ENCODE data around the gene MAP9. TPM values are rescaled to one million over a fixed set of nuclear protein-coding genes. Genes with fewer than 3 reads are reported as not detected.
"Not testable (repeated sequence)": the region's sequence is repeated elsewhere in the genome, so short reads cannot be mapped to it uniquely, and the experiment has no call there.

Gene MAP9
- 1 to 10 TPM; 4.5 to 5.3 TPM for total RNA-seq

DNA sequence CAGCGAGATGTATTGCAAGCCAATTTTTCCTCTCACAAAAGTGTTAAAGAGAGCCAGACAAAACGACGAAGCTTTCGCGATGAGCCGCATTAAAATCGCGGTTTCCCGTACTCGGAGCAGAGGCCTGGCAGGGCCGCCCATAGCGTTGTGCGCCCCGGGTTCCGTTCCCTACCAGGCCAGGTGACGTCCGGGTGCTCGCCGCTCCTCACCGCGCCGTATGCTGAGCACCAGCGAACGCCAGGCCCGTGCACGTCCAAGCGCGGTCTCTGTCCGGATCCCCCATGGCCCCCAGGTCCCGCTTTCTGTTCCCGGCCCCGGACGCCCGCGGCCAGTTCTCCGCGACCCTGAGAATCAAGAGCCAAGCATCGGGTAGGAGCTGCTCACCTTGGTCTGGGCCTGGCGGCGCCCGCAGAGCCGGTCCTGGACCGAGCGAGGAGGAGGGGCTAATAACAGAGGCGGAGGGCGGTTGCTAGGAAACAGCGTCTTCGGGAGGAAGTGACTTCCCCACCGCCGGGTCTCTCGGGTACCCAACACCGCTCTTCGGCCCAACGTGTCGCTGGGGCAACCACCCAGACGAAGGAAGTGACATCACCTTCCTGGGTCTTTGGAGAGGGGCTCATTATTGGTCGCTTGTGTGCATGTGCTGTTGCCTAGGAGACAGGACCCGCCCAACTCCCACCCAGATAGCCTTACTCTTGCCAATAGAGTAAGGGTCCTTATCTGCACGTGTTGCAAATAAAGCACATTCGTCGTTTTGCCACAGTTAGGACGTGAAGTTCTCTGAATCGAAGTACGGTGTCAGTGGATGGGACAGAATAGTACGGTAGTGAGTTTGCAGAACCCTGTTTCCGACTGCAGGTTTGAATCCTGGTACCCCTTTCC lies at the start of gene MAP9:
MAP9 (minus strand) TSS at position 579 of the 882 bp plus-strand sequence. CDS start 1,115 bp downstream, outside the sequence.
- peak within 1 kb of the TSS; percentile 81 for H3K4me3 Mint-ChIP-seq
- H3K4me1 Mint-ChIP-seq: peaks cover 16% of the 10 kb centered on the region
- H3K36me3 Mint-ChIP-seq: peaks cover 3% of the 10 kb centered on the region
- no peaks in the 10 kb centered on the region for H3K9me3 Mint-ChIP-seq (ENCODE audit: low read depth)
- peak; percentile 93 for ATAC-seq
- no peaks in the 10 kb centered on the region for H3K27me3 Mint-ChIP-seq
- DNase-seq: peak; percentile 94
- CTCF ChIA-PET: interaction anchor here (1.3 to 2.5 kb wide), 2 partner anchors 13 to 826 kb away, joined by 3 to 5 read pairs; partner anchors contain the start of gene PLRG1
- peak within 1 kb of the TSS; percentile 85 for H3K27ac Mint-ChIP-seq

DNA sequence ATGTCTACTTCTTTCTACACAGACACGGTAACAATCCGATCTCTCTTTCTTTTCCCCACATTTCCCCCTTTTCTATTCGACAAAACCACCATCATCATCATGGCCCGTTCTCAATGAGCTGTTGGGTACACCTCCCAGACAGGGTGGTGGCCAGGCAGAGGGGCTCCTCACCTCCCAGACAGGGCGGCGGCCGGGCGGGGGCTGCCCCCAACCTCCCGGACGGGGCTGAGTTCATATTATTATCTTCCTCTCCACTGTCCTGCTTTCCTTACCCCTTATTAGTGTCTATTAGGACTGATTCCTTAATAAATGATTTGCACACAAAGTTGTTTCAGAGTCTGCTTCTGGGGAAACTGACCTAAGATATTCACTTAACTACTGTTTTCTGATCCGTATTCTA lies 48.0 kb upstream of the MAP9 start:
- H3K9me3 Mint-ChIP-seq (ENCODE audit: low read depth); H3K4me1 Mint-ChIP-seq; H3K36me3 Mint-ChIP-seq; H3K27ac Mint-ChIP-seq; DNase-seq; H3K27me3 Mint-ChIP-seq; ATAC-seq; H3K4me3 Mint-ChIP-seq; CTCF ChIA-PET: not testable (repeated sequence)

DNA sequence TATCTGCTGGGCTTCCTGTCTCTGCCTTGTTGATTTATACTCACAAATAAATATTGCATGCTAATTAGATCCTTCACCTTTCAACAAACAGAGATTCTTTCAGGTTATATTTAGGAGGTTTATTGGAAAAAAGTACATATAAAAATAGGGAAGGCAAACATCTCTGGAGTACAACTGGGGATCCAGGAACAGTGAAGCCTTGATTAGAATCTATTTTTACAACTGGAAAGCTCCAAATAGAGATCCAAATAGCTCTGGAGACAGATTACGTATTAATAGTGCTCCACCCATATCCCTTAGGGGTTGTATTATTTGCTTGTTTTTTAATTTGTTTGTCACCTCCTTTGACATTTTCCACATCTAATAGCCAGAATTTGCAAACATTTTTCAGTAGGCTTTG lies 46.9 kb upstream of the MAP9 start:
- Mint-ChIP-seq H3K36me3 (no peaks in the 10 kb centered on the region), H3K4me3 (no peak overlapping the region), H3K27ac (no peak overlapping the region), H3K27me3 (no peaks in the 10 kb centered on the region), H3K4me1 (no peaks in the 10 kb centered on the region), H3K9me3 (ENCODE audit: low read depth) (peaks cover 5% of the 10 kb centered on the region)
- ATAC-seq (no peak), DNase-seq (no peak)
- CTCF ChIA-PET: no interaction called here

DNA sequence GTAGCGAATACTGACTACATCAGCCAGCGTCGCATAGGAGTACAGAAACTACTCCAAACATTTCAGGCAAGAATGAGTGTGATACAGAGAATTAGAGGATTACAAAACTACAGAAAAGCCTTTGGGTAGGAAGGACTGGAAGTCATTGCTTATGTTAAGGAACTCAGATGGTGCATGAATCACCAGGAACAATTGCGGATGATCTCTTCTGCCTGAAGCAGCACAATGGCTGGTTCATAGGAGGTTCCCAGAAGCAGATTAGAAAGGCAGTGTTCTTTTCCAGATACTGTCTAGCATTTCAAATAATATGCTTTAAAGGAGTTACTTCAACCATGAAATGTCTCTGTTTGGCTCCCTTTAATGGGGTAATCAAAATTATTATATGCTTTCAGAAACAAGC lies 42.5 kb upstream of the MAP9 start:
- ATAC-seq: no peak
- no peak for DNase-seq
- H3K36me3 Mint-ChIP-seq: no peaks in the 10 kb centered on the region
- CTCF ChIA-PET: no interaction called here
- H3K9me3 Mint-ChIP-seq (ENCODE audit: low read depth): no peaks in the 10 kb centered on the region
- no peaks in the 10 kb centered on the region for H3K27me3 Mint-ChIP-seq
- H3K4me3 Mint-ChIP-seq: no peak overlapping the region
- no peak overlapping the region for H3K27ac Mint-ChIP-seq
- H3K4me1 Mint-ChIP-seq: no peaks in the 10 kb centered on the region

DNA sequence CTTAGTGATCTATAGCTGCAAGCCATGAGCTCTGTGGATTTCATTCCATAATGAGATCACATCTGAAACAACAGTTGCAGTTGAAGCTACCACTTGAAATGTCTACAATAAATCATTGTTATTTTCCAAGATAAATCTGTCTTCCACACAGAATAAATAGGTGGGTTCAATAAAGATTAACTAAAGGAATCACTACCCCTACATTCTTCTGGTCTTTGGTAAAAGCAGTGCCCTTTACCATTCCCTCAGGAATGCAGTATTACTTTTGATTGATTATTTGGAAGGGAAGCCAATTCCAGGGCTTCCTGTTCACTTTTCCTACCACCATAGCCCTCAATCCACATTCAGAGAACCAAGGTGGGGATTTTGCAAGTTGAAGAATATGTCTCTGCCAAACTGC lies 38.9 kb upstream of the MAP9 start:
- no peak for DNase-seq
- Mint-ChIP-seq H3K36me3 (no peaks in the 10 kb centered on the region), H3K27me3 (peaks cover 3% of the 10 kb centered on the region), H3K9me3 (ENCODE audit: low read depth) (no peaks in the 10 kb centered on the region), H3K4me1 (no peaks in the 10 kb centered on the region), H3K4me3 (no peak overlapping the region), H3K27ac (no peak overlapping the region)
- CTCF ChIA-PET: no interaction called here
- ATAC-seq: no peak

DNA sequence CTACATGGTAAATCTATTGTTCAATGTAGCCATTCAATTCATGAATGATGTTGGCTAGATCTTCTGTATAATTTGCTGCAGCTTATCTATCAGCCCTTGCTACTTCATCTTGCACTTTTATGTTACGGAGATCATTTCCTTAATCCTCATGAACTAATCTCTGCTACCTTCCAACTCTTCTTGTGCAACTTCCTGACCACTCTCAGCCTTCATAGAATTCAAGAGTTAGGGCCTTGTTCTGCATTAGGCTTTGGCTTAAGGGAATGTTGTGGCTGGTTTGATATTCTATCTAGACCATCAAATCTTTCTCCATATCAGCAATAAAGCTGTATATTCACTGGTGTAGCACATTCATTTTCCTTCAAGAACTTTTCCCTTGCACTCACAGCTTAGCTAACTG lies 36.7 kb upstream of the MAP9 start:
- no peak for ATAC-seq

DNA sequence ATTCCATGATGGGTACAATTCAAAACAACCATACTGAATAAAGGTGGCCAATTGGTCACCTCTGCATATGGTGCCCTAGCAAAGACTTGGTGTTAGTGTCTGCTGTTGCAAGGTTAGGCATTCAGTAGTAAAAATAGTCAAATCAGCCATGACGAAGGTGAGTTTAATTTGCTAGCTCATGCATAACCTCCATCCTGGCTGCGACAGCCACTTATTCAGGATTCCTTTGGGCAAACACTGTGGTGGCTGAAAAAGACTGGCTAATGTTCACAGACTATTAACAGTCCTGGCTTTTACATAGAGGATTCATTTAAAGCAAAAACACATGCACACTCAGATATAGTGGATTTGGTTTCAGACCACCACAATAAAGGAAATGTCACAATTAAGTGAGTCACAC lies 34.8 kb upstream of the MAP9 start:
- Mint-ChIP-seq H3K27me3 (peaks cover 8% of the 10 kb centered on the region), H3K9me3 (ENCODE audit: low read depth) (no peaks in the 10 kb centered on the region), H3K4me1 (no peaks in the 10 kb centered on the region), H3K27ac (no peak overlapping the region), H3K36me3 (no peaks in the 10 kb centered on the region), H3K4me3 (no peak overlapping the region)
- CTCF ChIA-PET: no interaction called here
- DNase-seq: no peak
- ATAC-seq: no peak

More for the DNA sequence above, 36.7 kb upstream of the MAP9 start:
- Mint-ChIP-seq H3K4me3 (no peak overlapping the region), H3K36me3 (no peaks in the 10 kb centered on the region), H3K27ac (no peak overlapping the region), H3K4me1 (no peaks in the 10 kb centered on the region), H3K9me3 (ENCODE audit: low read depth) (no peaks in the 10 kb centered on the region), H3K27me3 (peaks cover 5% of the 10 kb centered on the region)
- no peak for DNase-seq
- CTCF ChIA-PET: no interaction called here

DNA sequence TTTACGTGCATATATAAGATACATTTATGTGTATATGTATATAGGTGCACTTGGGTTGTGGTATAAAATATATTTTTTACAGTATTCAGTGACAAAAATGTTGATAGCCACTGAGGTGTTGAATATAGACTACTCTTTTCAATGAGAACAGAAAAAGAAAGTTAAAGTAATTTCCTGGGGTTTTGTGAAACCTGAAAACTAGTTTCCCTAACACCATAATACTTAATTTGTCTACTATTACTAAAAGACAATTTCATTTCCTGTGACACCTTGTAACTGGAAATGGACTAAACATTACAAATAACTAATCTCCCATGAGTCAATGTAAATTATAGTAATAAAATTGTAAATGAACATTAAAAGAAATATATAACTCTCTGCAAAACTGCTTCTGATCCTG lies 32.0 kb upstream of the MAP9 start:
- H3K9me3 Mint-ChIP-seq (ENCODE audit: low read depth): no peaks in the 10 kb centered on the region
- H3K4me3 Mint-ChIP-seq: no peak overlapping the region
- CTCF ChIA-PET: no interaction called here
- no peaks in the 10 kb centered on the region for H3K4me1 Mint-ChIP-seq
- no peak for DNase-seq
- H3K36me3 Mint-ChIP-seq: no peaks in the 10 kb centered on the region
- no peak overlapping the region for H3K27ac Mint-ChIP-seq
- no peak for ATAC-seq
- peaks cover 10% of the 10 kb centered on the region for H3K27me3 Mint-ChIP-seq

DNA sequence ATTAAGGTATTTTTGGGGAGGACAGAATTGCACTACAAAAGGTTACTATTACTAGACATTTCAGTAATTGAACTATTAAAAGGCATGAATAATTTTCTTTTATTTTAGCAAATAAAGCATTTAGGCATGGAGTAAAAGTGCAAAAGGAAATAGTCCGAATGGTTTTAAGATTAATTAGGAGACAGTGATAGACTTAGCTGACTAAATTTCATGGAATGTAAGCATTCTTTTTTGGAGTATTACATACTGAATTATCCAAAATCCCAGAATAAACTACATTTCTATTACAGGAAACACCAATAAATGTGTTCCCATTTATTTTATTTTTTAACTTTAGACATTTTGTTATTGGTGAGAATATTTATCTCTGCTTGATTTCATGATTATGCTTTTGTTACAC lies 30.7 kb upstream of the MAP9 start:
- no peak for DNase-seq
- Mint-ChIP-seq H3K9me3 (ENCODE audit: low read depth) (no peaks in the 10 kb centered on the region), H3K27ac (no peak overlapping the region), H3K4me3 (no peak overlapping the region), H3K36me3 (no peaks in the 10 kb centered on the region), H3K4me1 (no peaks in the 10 kb centered on the region), H3K27me3 (peaks cover 11% of the 10 kb centered on the region)
- no peak for ATAC-seq
- CTCF ChIA-PET: no interaction called here

DNA sequence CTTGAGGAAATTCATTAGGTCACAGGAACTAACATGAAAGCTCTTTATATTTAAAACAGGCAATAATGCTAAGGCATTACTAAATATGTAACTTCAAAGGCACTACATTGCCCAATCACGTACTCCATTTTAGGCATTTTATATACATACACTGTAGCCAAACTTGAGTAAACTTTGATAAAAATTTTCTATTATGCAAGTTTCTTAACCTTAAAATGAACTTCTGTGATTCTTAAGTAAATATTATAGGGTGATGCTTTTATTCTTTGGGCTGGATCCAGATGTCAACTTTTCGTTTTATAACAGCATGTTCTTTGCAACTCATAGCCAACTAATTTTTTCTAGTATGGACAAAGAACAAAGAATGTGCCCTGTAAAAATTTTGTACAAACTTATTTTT lies 28.3 kb upstream of the MAP9 start:
- no peaks in the 10 kb centered on the region for H3K9me3 Mint-ChIP-seq (ENCODE audit: low read depth)
- H3K4me1 Mint-ChIP-seq: no peaks in the 10 kb centered on the region
- DNase-seq: no peak
- no peak for ATAC-seq
- peaks cover 7% of the 10 kb centered on the region for H3K27me3 Mint-ChIP-seq
- no peaks in the 10 kb centered on the region for H3K36me3 Mint-ChIP-seq
- H3K4me3 Mint-ChIP-seq: no peak overlapping the region
- CTCF ChIA-PET: no interaction called here
- no peak overlapping the region for H3K27ac Mint-ChIP-seq

DNA sequence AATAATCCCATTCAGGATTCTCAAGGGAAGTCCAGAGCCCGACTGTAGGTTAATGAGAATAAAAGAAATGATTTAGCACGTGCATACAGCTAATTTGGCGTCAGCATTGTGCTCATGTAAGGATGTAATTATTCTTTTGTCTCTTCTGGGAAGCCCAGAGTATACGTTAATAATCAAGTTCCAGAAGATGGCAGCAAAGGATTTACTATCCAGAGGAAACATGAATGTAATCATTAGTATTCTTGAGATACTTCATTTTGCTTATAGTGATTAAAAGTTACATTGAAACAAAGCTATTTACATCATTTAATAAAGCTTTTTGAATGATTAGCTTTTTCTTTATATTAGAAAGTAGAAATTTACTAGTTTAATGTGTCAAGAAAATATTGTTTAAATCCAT lies 27.1 kb upstream of the MAP9 start:
- H3K4me3 Mint-ChIP-seq: no peak overlapping the region
- no peaks in the 10 kb centered on the region for H3K4me1 Mint-ChIP-seq
- no peak overlapping the region for H3K27ac Mint-ChIP-seq
- H3K36me3 Mint-ChIP-seq: no peaks in the 10 kb centered on the region
- CTCF ChIA-PET: no interaction called here
- ATAC-seq (no peak), DNase-seq (no peak)
- no peaks in the 10 kb centered on the region for H3K9me3 Mint-ChIP-seq (ENCODE audit: low read depth)
- peaks cover 9% of the 10 kb centered on the region for H3K27me3 Mint-ChIP-seq

DNA sequence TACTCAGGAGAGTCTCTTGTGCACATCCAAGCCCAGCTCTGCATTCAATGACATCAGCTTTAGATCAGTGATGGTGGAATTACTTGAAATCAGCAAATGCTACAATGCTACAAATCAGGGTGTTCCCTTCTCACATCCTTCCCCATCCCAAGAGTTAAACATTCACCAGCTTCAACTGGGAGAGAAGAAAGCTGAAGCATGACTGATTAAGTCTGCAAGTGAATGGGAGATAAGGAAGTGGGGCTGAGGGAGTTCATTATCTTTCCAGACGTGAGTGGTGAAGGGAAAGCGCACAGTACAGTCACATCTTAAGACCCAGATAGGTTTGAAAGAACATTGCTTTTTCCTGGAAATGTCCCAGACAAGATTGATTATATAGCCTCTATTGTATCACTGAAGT lies 26.2 kb upstream of the MAP9 start:
- Mint-ChIP-seq H3K27ac (no peak overlapping the region), H3K27me3 (peaks cover 6% of the 10 kb centered on the region), H3K36me3 (no peaks in the 10 kb centered on the region), H3K9me3 (ENCODE audit: low read depth) (no peaks in the 10 kb centered on the region), H3K4me1 (no peaks in the 10 kb centered on the region), H3K4me3 (no peak overlapping the region)
- ATAC-seq (no peak), DNase-seq (no peak)
- CTCF ChIA-PET: no interaction called here

DNA sequence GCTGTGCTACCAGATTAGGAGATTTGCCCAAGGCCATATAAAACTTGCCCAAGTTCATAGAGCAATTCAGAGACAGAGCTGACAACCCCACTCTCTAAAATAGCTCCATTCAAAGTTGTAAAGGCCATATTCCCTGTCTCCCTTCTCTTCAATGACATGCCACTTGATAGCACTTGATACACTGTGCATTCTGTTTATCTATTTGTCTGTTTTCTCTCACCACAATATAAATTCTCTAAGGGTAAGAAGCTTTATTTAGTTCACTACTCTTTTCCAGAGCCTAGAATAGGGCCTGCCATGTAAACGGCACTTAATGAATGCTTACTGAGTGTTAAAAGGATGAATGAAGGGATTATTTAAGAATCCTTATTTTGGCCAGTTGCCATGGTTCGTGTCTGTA lies 24.1 kb upstream of the MAP9 start:
- H3K4me1 Mint-ChIP-seq: no peaks in the 10 kb centered on the region
- H3K27ac Mint-ChIP-seq: no peak overlapping the region
- H3K27me3 Mint-ChIP-seq: peaks cover 5% of the 10 kb centered on the region
- CTCF ChIA-PET: no interaction called here
- ATAC-seq (no peak), DNase-seq (no peak)
- no peak overlapping the region for H3K4me3 Mint-ChIP-seq
- no peaks in the 10 kb centered on the region for H3K36me3 Mint-ChIP-seq
- H3K9me3 Mint-ChIP-seq (ENCODE audit: low read depth): no peaks in the 10 kb centered on the region

DNA sequence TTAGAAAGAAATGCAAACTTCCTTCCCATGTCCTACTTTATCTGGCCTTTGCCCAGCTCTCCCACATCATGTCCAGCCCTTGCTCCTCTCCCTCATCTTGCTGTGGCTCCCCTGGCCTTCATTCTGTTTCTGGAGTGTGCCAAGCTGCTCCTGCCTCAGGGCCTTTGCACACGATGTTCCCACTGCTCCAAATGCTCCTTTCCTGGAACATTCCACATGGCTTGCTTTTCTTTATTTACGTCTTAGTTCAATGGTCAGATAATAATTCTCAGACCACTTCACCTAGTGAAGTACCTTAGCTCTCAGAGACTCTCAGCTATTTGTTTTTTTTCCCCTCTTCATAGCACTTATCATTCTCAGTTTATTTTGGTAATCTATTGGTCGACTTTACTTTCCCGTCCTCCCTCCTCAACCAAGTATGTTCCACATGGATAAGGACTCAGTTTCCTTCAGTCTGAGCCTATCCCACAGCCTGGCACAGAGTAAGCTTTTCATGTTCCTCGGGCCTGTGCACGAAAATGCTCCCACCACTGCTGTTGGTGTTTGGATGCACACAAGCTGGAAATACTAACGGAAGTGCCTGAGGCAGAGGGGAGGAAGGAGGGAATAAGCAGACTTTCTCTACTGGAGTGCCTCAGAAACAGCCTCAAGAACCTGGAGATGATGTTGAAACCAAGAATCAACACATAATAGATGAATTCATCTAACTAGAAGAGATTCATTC lies 23.4 kb upstream of the MAP9 start:
- no peak for DNase-seq
- no peaks in the 10 kb centered on the region for H3K9me3 Mint-ChIP-seq (ENCODE audit: low read depth)
- CTCF ChIA-PET: no interaction called here

More for the DNA sequence above, 23.4 kb upstream of the MAP9 start:
- no peak overlapping the region for H3K4me3 Mint-ChIP-seq
- no peaks in the 10 kb centered on the region for H3K36me3 Mint-ChIP-seq
- no peak overlapping the region for H3K27ac Mint-ChIP-seq
- H3K27me3 Mint-ChIP-seq: peaks cover 5% of the 10 kb centered on the region
- no peak for ATAC-seq
- H3K4me1 Mint-ChIP-seq: no peaks in the 10 kb centered on the region

All from activated CD8-positive, alpha-beta memory T cell treated with anti-CD3 and anti-CD28 coated beads, Interleukin-2, amount 10 ng/mL, durations not matched to agents 7 days and 5 days (primary cell).